Thyroid gland (tissue), 4 donors: ENCODE measurements around the gene VPS26C. TPM values are rescaled to one million over a fixed set of nuclear protein-coding genes. Genes with fewer than 3 reads are reported as not detected.
"Not testable (repeated sequence)": the region's sequence is repeated elsewhere in the genome, so short reads cannot be mapped to it uniquely, and the experiment has no call there.

Experiments
- DNase-seq, 2 donors: peaks; one replicate each; pipeline ENCODE4 v3.0.0-alpha.2; 2019
- H3K27ac ChIP-seq, 3 donors: fragments of 200-600 bp; sonication (generic); 1 replicate in 2 of 3; 2 replicates in 1 of 3; pipeline ENCODE4 v1.5.1; 2016 to 2019; ENCODE audit warnings: mild to moderate bottlenecking in 1 of 3, moderate library complexity in 1 of 3
- H3K27me3 ChIP-seq: fragments of 200-600 bp; sonication (generic); one replicate; pipeline ENCODE4 v1.5.1; 2019
- H3K36me3 ChIP-seq, 2 donors: fragments of 200-600 bp; sonication (generic); one replicate each; pipeline ENCODE4 v1.5.1; 2016 to 2019
- H3K4me1 ChIP-seq, 2 donors: fragments of 200-600 bp; sonication (generic); one replicate each; pipeline ENCODE4 v1.5.1; 2017 to 2019
- H3K4me3 ChIP-seq, 3 donors: fragments of 200-600 bp; sonication (generic); replicated peaks in 1 of 3; 1 replicate in 2 of 3; 2 replicates in 1 of 3; pipeline ENCODE4 v1.5.1; 2016; ENCODE audit warnings: mild to moderate bottlenecking in 1 of 3
- H3K9me3 ChIP-seq: fragments of 200-600 bp; sonication (generic); one replicate; pipeline ENCODE4 v1.5.1; 2017
- CTCF ChIP-seq, 6 experiments: fragments of 200-600 bp in 3 of 6; fragments of 450-650 bp in 3 of 6; sonication (generic) in 3 of 6; IDR thresholded peaks; one replicate each; pipeline ENCODE4 v1.5.1; 2016 to 2019; ENCODE audit warnings: antibody characterized with exemption in 6 of 6, mild to moderate bottlenecking in 2 of 6, inconsistent platforms in 1 of 6, moderate library complexity in 1 of 6
- POLR2A ChIP-seq, 2 donors: fragments of 450-650 bp; IDR thresholded peaks; one replicate each; pipeline ENCODE4 v1.6.1; 2017; ENCODE audit warnings: antibody characterized with exemption in 2 of 2, mild to moderate bottlenecking in 2 of 2, moderate library complexity in 1 of 2
- WGBS, 2 donors: methylation state at CpG; one replicate each; pipeline ENCODE4 v1.1.5; 2017; 5-methylcytosine and 5-hydroxymethylcytosine counted together
- intact Hi-C: fragments of 100-400 bp; cut with DNase I; formaldehyde crosslinking; loops from one replicate; pipeline ENCODE4 v1.15.1; 2023
- total RNA-seq, 4 donors: library from RNA; depleted of rRNA; stranded (reverse); fragments of >200 nt; gene quantifications; one replicate each; pipeline ENCODE4 v1.2.3, GENCODE V29; 2016

The VPS26C gene
- total RNA-seq, 4 donors from 2014 or later = 44.8 to 76.2 (median 62.0) TPM

- Histone ChIP-seq H3K27me3 (no peaks in the 10 kb centered on the region), H3K4me1 (no peaks in the 10 kb centered on the region), H3K36me3 (no peaks in the 10 kb centered on the region), H3K9me3 (no peaks in the 10 kb centered on the region), H3K4me3 (no peak overlapping the region), H3K27ac (no peak overlapping the region)
- TF ChIP-seq POLR2A (IDR thresholded peaks at IDR 0.05) = no peak
- no peak for TF ChIP-seq CTCF (IDR thresholded peaks at IDR 0.05)
- 65 to 66% methylated on average over 3 of the region's 3 CpGs for WGBS, 2 donors
- intact Hi-C loops = no loop called here
- peak in 1 of 2 donors; percentile 9 for DNase-seq
Observed at GRCh38 chr21:37292941-37293340, 25.8 kb upstream of the VPS26C start.

- Histone ChIP-seq H3K36me3 (no peaks in the 10 kb centered on the region), H3K4me3 (no peak overlapping the region), H3K9me3 (no peaks in the 10 kb centered on the region), H3K27me3 (no peaks in the 10 kb centered on the region), H3K4me1 (no peaks in the 10 kb centered on the region), H3K27ac (no peak overlapping the region)
- intact Hi-C loops = no loop called here
- TF ChIP-seq POLR2A (IDR thresholded peaks at IDR 0.05) (no peak), CTCF (IDR thresholded peaks at IDR 0.05) (no peak)
- 31 to 44% methylated on average over 1 of the region's 1 CpG for WGBS, 2 donors
- DNase-seq = no peak
Observed at GRCh38 chr21:37292041-37292440, 24.9 kb upstream of the VPS26C start.

- DNase-seq, H3K4me1 ChIP-seq, H3K27ac ChIP-seq, H3K36me3 ChIP-seq, H3K9me3 ChIP-seq, H3K4me3 ChIP-seq, intact Hi-C loops, H3K27me3 ChIP-seq: not testable (repeated sequence)
- WGBS, 2 donors = 97 to 98% methylated on average over 32 to 33 of the region's 38 CpGs
Observed at GRCh38 chr21:37283191-37283710, 16.1 kb upstream of the VPS26C start.

GRCh38 chr21:37282602-37283001 is 15.5 kb upstream of the VPS26C start:
- H3K4me3 ChIP-seq, H3K36me3 ChIP-seq, H3K9me3 ChIP-seq, H3K27ac ChIP-seq, H3K27me3 ChIP-seq, DNase-seq, intact Hi-C loops, H3K4me1 ChIP-seq: not testable (repeated sequence)
- 78 to 88% methylated on average over 9 to 10 of the region's 10 CpGs for WGBS, 2 donors

GRCh38 chr21:37281993-37282392 is 14.9 kb upstream of the VPS26C start:
- Histone ChIP-seq H3K9me3 (no peaks in the 10 kb centered on the region), H3K36me3 (no peaks in the 10 kb centered on the region), H3K4me1 (no peaks in the 10 kb centered on the region), H3K27ac (no peak overlapping the region), H3K4me3 (no peak overlapping the region), H3K27me3 (no peaks in the 10 kb centered on the region)
- DNase-seq = no peak
- no peak for TF ChIP-seq CTCF (IDR thresholded peaks at IDR 0.05)
- TF ChIP-seq POLR2A (IDR thresholded peaks at IDR 0.05) = no peak
- intact Hi-C loops = no loop called here
- 53 to 64% methylated on average over 14 to 16 of the region's 16 CpGs for WGBS, 2 donors

- TF ChIP-seq POLR2A (IDR thresholded peaks at IDR 0.05) = no peak
- no peak for TF ChIP-seq CTCF (IDR thresholded peaks at IDR 0.05)
- Histone ChIP-seq H3K36me3 (no peaks in the 10 kb centered on the region), H3K9me3 (no peaks in the 10 kb centered on the region), H3K4me3 (no peak overlapping the region), H3K27me3 (no peaks in the 10 kb centered on the region), H3K27ac (no peak overlapping the region), H3K4me1 (no peaks in the 10 kb centered on the region)
- no peak for DNase-seq
- intact Hi-C loops = no loop called here
- 50 to 64% methylated on average over 10 of the region's 10 CpGs for WGBS, 2 donors
Observed at GRCh38 chr21:37281579-37281978, 14.4 kb upstream of the VPS26C start.

- H3K9me3 ChIP-seq, H3K27ac ChIP-seq, H3K36me3 ChIP-seq, H3K4me1 ChIP-seq, H3K27me3 ChIP-seq, DNase-seq, H3K4me3 ChIP-seq, intact Hi-C loops: not testable (repeated sequence)
- WGBS, 2 donors = 85 to 92% methylated on average over 4 of the region's 4 CpGs
Observed at GRCh38 chr21:37279271-37279670, 12.1 kb upstream of the VPS26C start.
